Measurements from ENCODE around the gene PTGER1.
"Not testable (repeated sequence)": the region's sequence is repeated elsewhere in the genome, so short reads cannot be mapped to it uniquely, and the experiment has no call there.

- not testable (repeated sequence) for TF ChIP-seq CTCF (IDR thresholded peaks at IDR 0.05; ENCODE audit: insufficient read depth, low read length); POLR2AphosphoS5 (IDR thresholded peaks at IDR 0.05; ENCODE audit: low read depth); GABPA (IDR thresholded peaks at IDR 0.05; ENCODE audit: low read depth); SPI1 (IDR thresholded peaks at IDR 0.05; ENCODE audit: borderline replicate concordance, low read depth); REST (IDR thresholded peaks at IDR 0.05; ENCODE audit: insufficient replicate concordance, low read depth)
Observed at GRCh38 chr19:14452303-14452702, 22.9 kb downstream of the PTGER1 start.
